Activated gamma-delta T cell treated with anti-CD3 and anti-CD28 coated beads, Interleukin-2, amount 50 U/mL, for 16 hours (primary cell): ENCODE data around the gene TRPC4AP.

ENCODE experiments used
- DNase-seq: peaks from one replicate; pipeline ENCODE4 v3.0.0-alpha.2; 2020; ENCODE audit warnings: low read depth

TRPC4AP gene

GRCh38 chr20:35013421-35014411, 78.9 kb downstream of the TRPC4AP start:
- DNase-seq: no peak

GRCh38 chr20:35012227-35013069, 80.2 kb downstream of the TRPC4AP start:
- DNase-seq: no peak

- no peak for DNase-seq
These were observed 80.9 kb downstream of the TRPC4AP start for GRCh38 chr20:35011589-35012226.

GRCh38 chr20:35010405-35011192, 82.0 kb downstream of the TRPC4AP start:
- no peak for DNase-seq

GRCh38 chr20:35009665-35010328, 82.8 kb downstream of the TRPC4AP start:
- DNase-seq: no peak

- DNase-seq: no peak
These were observed 83.9 kb downstream of the TRPC4AP start for GRCh38 chr20:35008411-35009342.

GRCh38 chr20:35007891-35008290, 84.7 kb downstream of the TRPC4AP start:
- no peak for DNase-seq

- no peak for DNase-seq
These were observed 85.2 kb downstream of the TRPC4AP start for GRCh38 chr20:35007413-35007812.

- DNase-seq: no peak
These were observed 86.1 kb downstream of the TRPC4AP start for GRCh38 chr20:35006531-35006971.

GRCh38 chr20:35006009-35006408, 86.6 kb downstream of the TRPC4AP start:
- no peak for DNase-seq

GRCh38 chr20:35005463-35005961, 87.1 kb downstream of the TRPC4AP start:
- no peak for DNase-seq

GRCh38 chr20:35004749-35005462, 87.7 kb downstream of the TRPC4AP start:
- no peak for DNase-seq

GRCh38 chr20:35004051-35004725, 88.4 kb downstream of the TRPC4AP start:
- no peak for DNase-seq

- DNase-seq: no peak
These were observed 89.2 kb downstream of the TRPC4AP start for GRCh38 chr20:35003211-35004031.

- no peak for DNase-seq
These were observed 90.0 kb downstream of the TRPC4AP start for GRCh38 chr20:35002426-35003210.

- no peak for DNase-seq
These were observed 90.8 kb downstream of the TRPC4AP start for GRCh38 chr20:35001596-35002362.
